Suprapubic skin (tissue), 4 donors: ENCODE data around the gene MKNK2. TPM values are rescaled to one million over a fixed set of nuclear protein-coding genes. Genes with fewer than 3 reads are reported as not detected.

Source experiments
- DNase-seq, 2 donors: peaks; one replicate each; pipeline ENCODE4 v3.0.0-alpha.2; 2019; ENCODE audit warnings: low spot score in 2 of 2
- H3K27ac ChIP-seq: fragments of 200-600 bp; sonication (generic); one replicate; pipeline ENCODE4 v1.5.1; 2019
- H3K27me3 ChIP-seq: fragments of 200-600 bp; sonication (generic); one replicate; pipeline ENCODE4 v1.5.1; 2019
- H3K36me3 ChIP-seq: fragments of 200-600 bp; sonication (generic); one replicate; pipeline ENCODE4 v1.5.1; 2019
- H3K4me1 ChIP-seq: fragments of 200-600 bp; sonication (generic); one replicate; pipeline ENCODE4 v1.5.1; 2019
- H3K4me3 ChIP-seq: fragments of 200-600 bp; sonication (generic); one replicate; pipeline ENCODE4 v1.5.1; 2019; ENCODE audit warnings: mild to moderate bottlenecking
- H3K9me3 ChIP-seq: fragments of 200-600 bp; sonication (generic); one replicate; pipeline ENCODE4 v1.5.1; 2019
- EP300 ChIP-seq: sonication (generic); formaldehyde crosslinking; IDR thresholded peaks from one replicate; pipeline ENCODE4 v1.6.1; 2017; ENCODE audit warnings: antibody characterized with exemption
- POLR2A ChIP-seq, 2 donors: fragments of 450-650 bp; IDR thresholded peaks; one replicate each; pipeline ENCODE4 v1.6.1; 2017; ENCODE audit warnings: antibody characterized with exemption in 2 of 2, mild to moderate bottlenecking in 2 of 2, moderate library complexity in 2 of 2
- POLR2AphosphoS5 ChIP-seq, 3 donors: sonication (generic); formaldehyde crosslinking; IDR thresholded peaks; one replicate each; pipeline ENCODE4 v1.6.1; 2017; ENCODE audit warnings: antibody characterized with exemption in 3 of 3
- WGBS: methylation state at CpG from one replicate; pipeline ENCODE4 v1.1.5; 2018; 5-methylcytosine and 5-hydroxymethylcytosine counted together
- total RNA-seq, 4 donors: library from RNA; depleted of rRNA; stranded (reverse); fragments of >200 nt; gene quantifications; one replicate each; pipeline ENCODE4 v1.1.0, GENCODE V29; 2016
- TF ChIP-seq, protein P1 (sequence below), 2 donors: fragments of 200-600 bp in 1 of 2; fragments of 450-650 bp in 1 of 2; sonication (generic) in 1 of 2; IDR thresholded peaks; one replicate each; pipeline ENCODE4 v1.5.1; 2016 to 2019; ENCODE audit warnings: antibody characterized with exemption in 2 of 2, mild to moderate bottlenecking in 1 of 2, moderate library complexity in 1 of 2

Gene MKNK2
- total RNA-seq, 4 donors from 2014 or later = 209 to 249 (median 219) TPM

- no peaks in the 10 kb centered on the region for H3K9me3 ChIP-seq
- no peaks in the 10 kb centered on the region for H3K27me3 ChIP-seq
- H3K4me1 ChIP-seq = peaks cover 83% of the 10 kb centered on the region
- H3K36me3 ChIP-seq = peaks cover 4% of the 10 kb centered on the region
- H3K27ac ChIP-seq = peak overlapping the region; percentile 93
- DNase-seq = peak; percentile 79 to 83
- TF ChIP-seq EP300 (no peak), POLR2A (IDR thresholded peaks at IDR 0.05) (no peak), POLR2AphosphoS5 (IDR thresholded peaks at IDR 0.05) (no peak)
- TF ChIP-seq, protein P1, sequence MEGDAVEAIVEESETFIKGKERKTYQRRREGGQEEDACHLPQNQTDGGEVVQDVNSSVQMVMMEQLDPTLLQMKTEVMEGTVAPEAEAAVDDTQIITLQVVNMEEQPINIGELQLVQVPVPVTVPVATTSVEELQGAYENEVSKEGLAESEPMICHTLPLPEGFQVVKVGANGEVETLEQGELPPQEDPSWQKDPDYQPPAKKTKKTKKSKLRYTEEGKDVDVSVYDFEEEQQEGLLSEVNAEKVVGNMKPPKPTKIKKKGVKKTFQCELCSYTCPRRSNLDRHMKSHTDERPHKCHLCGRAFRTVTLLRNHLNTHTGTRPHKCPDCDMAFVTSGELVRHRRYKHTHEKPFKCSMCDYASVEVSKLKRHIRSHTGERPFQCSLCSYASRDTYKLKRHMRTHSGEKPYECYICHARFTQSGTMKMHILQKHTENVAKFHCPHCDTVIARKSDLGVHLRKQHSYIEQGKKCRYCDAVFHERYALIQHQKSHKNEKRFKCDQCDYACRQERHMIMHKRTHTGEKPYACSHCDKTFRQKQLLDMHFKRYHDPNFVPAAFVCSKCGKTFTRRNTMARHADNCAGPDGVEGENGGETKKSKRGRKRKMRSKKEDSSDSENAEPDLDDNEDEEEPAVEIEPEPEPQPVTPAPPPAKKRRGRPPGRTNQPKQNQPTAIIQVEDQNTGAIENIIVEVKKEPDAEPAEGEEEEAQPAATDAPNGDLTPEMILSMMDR (IDR thresholded peaks at IDR 0.05) = no peak
- 30% methylated on average over 15 of the region's 18 CpGs for WGBS
- H3K4me3 ChIP-seq = peak overlapping the region; percentile 85
Measured at GRCh38 chr19:2051773-2052704, 995 bp upstream of the MKNK2 start.

GRCh38 chr19:2050349-2050990 lies 574 bp downstream of the MKNK2 start:
- H3K4me3 ChIP-seq = peak overlapping the region; percentile 85
- TF ChIP-seq POLR2AphosphoS5 (IDR thresholded peaks at IDR 0.05) (no peak), POLR2A (IDR thresholded peaks at IDR 0.05) (no peak), EP300 (no peak)
- TF ChIP-seq, protein P1 (IDR thresholded peaks at IDR 0.05) = no peak
- WGBS = 0% methylated on average over 20 of the region's 49 CpGs
- H3K9me3 ChIP-seq = no peaks in the 10 kb centered on the region
- H3K27me3 ChIP-seq = no peaks in the 10 kb centered on the region
- H3K36me3 ChIP-seq = peaks cover 19% of the 10 kb centered on the region
- DNase-seq = peak; percentile 68 to 81
- peak overlapping the region; percentile 93 for H3K27ac ChIP-seq
- H3K4me1 ChIP-seq = peaks cover 83% of the 10 kb centered on the region

GRCh38 chr19:2049741-2050348 lies 1.2 kb downstream of the MKNK2 start:
- Histone ChIP-seq H3K27me3 (no peaks in the 10 kb centered on the region), H3K9me3 (no peaks in the 10 kb centered on the region), H3K36me3 (peaks cover 24% of the 10 kb centered on the region), H3K27ac (peak overlapping the region; percentile 93), H3K4me1 (peaks cover 85% of the 10 kb centered on the region), H3K4me3 (peak overlapping the region; percentile 85)
- TF ChIP-seq POLR2A (IDR thresholded peaks at IDR 0.05) = peak in 1 of 2 donors; percentile 59
- TF ChIP-seq, protein P1 (IDR thresholded peaks at IDR 0.05) = no peak
- peak in 2 of 3 donors; percentile 31 to 45 for TF ChIP-seq POLR2AphosphoS5 (IDR thresholded peaks at IDR 0.05)
- TF ChIP-seq EP300 = no peak
- peak; percentile 88 to 90 for DNase-seq
- 2% methylated on average over 9 of the region's 16 CpGs for WGBS

DNA sequence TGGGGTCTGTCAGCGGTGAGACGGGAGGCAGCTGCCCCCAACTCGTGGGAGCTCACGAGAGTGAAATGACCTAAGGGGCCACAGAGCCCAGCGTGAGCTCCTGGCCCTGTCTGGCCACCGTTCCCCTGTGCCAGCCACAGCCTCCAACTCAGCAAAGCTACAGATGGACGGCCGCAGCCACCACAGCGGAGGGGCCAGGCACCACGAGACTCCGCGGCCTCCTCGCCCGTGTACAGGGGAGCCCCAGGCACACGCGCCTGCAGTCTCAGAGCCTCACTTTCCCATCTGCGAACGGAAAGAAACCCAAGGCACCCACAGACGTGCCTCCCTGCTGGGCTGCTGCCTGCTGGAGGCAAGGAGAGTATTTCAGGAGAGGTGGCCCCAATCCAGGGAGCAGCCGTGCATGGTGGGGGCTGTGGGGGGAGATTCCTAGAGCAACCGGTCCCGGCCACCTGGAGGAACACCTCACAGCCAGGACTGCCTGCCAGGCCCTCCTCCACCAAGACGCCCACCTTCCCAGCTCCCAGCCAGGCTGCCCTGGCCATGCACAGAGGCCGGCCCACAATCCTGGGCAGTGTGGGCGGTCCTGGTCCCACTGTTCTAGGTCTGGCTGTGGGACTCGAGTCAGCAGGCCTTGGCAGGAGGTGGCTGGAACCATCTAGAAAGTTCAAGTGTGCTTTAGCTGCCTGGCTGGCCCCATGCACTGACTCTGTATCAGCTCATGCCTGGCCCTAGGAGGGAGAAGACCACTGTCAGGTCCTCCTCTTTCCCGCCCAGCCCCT lies 1.9 kb downstream of the MKNK2 start:
- peak; percentile 71 to 78 for DNase-seq
- Histone ChIP-seq H3K4me3 (peak overlapping the region; percentile 85), H3K4me1 (peaks cover 85% of the 10 kb centered on the region), H3K27ac (peak overlapping the region; percentile 93), H3K36me3 (peaks cover 28% of the 10 kb centered on the region), H3K27me3 (no peaks in the 10 kb centered on the region), H3K9me3 (no peaks in the 10 kb centered on the region)
- TF ChIP-seq EP300 (no peak), POLR2AphosphoS5 (IDR thresholded peaks at IDR 0.05) (no peak), POLR2A (IDR thresholded peaks at IDR 0.05) (no peak)
- TF ChIP-seq, protein P1 (IDR thresholded peaks at IDR 0.05) = no peak
- 34% methylated on average over 16 of the region's 27 CpGs for WGBS
